Suprapubic skin (tissue), 4 donors: ENCODE measurements around the gene CAMK4.

Experiments
- CTCF ChIP-seq, 2 donors: fragments of 200-600 bp in 1 of 2; fragments of 450-650 bp in 1 of 2; sonication (generic) in 1 of 2; IDR thresholded peaks; one replicate each; pipeline ENCODE4 v1.5.1; 2016 to 2019; ENCODE audit warnings: antibody characterized with exemption in 2 of 2, mild to moderate bottlenecking in 1 of 2, moderate library complexity in 1 of 2
- EP300 ChIP-seq: sonication (generic); formaldehyde crosslinking; IDR thresholded peaks from one replicate; pipeline ENCODE4 v1.6.1; 2017; ENCODE audit warnings: antibody characterized with exemption
- POLR2A ChIP-seq, 2 donors: fragments of 450-650 bp; IDR thresholded peaks; one replicate each; pipeline ENCODE4 v1.6.1; 2017; ENCODE audit warnings: antibody characterized with exemption in 2 of 2, mild to moderate bottlenecking in 2 of 2, moderate library complexity in 2 of 2
- POLR2AphosphoS5 ChIP-seq, 3 donors: sonication (generic); formaldehyde crosslinking; IDR thresholded peaks; one replicate each; pipeline ENCODE4 v1.6.1; 2017; ENCODE audit warnings: antibody characterized with exemption in 3 of 3

- TF ChIP-seq CTCF (IDR thresholded peaks at IDR 0.05) (no peak), EP300 (no peak), POLR2A (IDR thresholded peaks at IDR 0.05) (no peak), POLR2AphosphoS5 (IDR thresholded peaks at IDR 0.05) (no peak)
Measured at GRCh38 chr5:111282798-111283197, 58.6 kb downstream of the CAMK4 start.
